GM23338 (cell line): ENCODE data around the gene HK1. TPM values are rescaled to one million over a fixed set of nuclear protein-coding genes. Genes with fewer than 3 reads are reported as not detected.

Source experiments
- ATAC-seq: fragments of 200-7000 bp; cut with Tn5 transposase; 3 replicates; pipeline ENCODE4 v1.9.1; 2020
- DNase-seq: peaks from one replicate; pipeline ENCODE4 v3.0.0-alpha.2; 2015; ENCODE audit warnings: low spot score
- H2AFZ ChIP-seq: fragments of 200-600 bp; sonication (generic); 2 replicates; pipeline ENCODE4 v1.8.0; 2016; ENCODE audit warnings: antibody characterized with exemption, mild to moderate bottlenecking, moderate library complexity
- H3F3A ChIP-seq: fragments of 200-600 bp; sonication (generic); replicated peaks from 2 replicates; pipeline ENCODE4 v1.8.0; 2017; ENCODE audit warnings: antibody characterized with exemption, mixed run types, low read depth
- H3K27ac ChIP-seq: fragments of 200-600 bp; sonication (generic); 2 replicates; pipeline ENCODE4 v1.6.1; 2016; ENCODE audit warnings: low read depth
- H3K27me3 ChIP-seq: fragments of 200-600 bp; sonication (generic); 2 replicates; pipeline ENCODE4 v1.8.0; 2016; ENCODE audit warnings: mild to moderate bottlenecking, mixed run types, moderate library complexity; ENCODE audit not compliant: insufficient read depth
- H3K36me3 ChIP-seq: fragments of 200-600 bp; sonication (generic); 2 replicates; pipeline ENCODE4 v1.8.0; 2016; ENCODE audit warnings: mild to moderate bottlenecking; ENCODE audit not compliant: insufficient read depth
- H3K4me1 ChIP-seq: fragments of 200-600 bp; sonication (generic); 2 replicates; pipeline ENCODE4 v1.8.0; 2016; ENCODE audit warnings: mild to moderate bottlenecking, moderate library complexity; ENCODE audit not compliant: insufficient read depth
- H3K4me2 ChIP-seq: fragments of 200-600 bp; sonication (generic); 2 replicates; pipeline ENCODE4 v1.7.1; 2017; ENCODE audit warnings: mixed run types
- H3K4me3 ChIP-seq: fragments of 200-600 bp; sonication (generic); 2 replicates; pipeline ENCODE4 v1.6.1; 2016; ENCODE audit warnings: mixed run types
- H3K79me2 ChIP-seq: fragments of 200-600 bp; sonication (generic); replicated peaks from 2 replicates; pipeline ENCODE4 v1.8.0; 2017; ENCODE audit warnings: mild to moderate bottlenecking; ENCODE audit not compliant: insufficient read depth
- H3K9me2 ChIP-seq: fragments of 200-600 bp; sonication (generic); 2 replicates; pipeline ENCODE4 v1.8.0; 2017; ENCODE audit not compliant: insufficient read depth
- H4K20me1 ChIP-seq: fragments of 200-600 bp; sonication (generic); replicated peaks from 2 replicates; pipeline ENCODE4 v1.8.0; 2017; ENCODE audit warnings: mild to moderate bottlenecking; ENCODE audit not compliant: insufficient read depth
- H3K27ac Mint-ChIP-seq: 2 replicates; pipeline ENCODE4 v1.8.0; 2020; ENCODE audit warnings: inconsistent platforms, mild to moderate bottlenecking, moderate library complexity, mixed read lengths
- H3K27me3 Mint-ChIP-seq: 3 replicates; pipeline ENCODE4 v1.8.0; 2022; ENCODE audit warnings: low read depth, mild to moderate bottlenecking, moderate library complexity, mixed read lengths, inconsistent platforms; ENCODE audit not compliant: insufficient read depth, poor library complexity
- H3K36me3 Mint-ChIP-seq: 3 replicates; pipeline ENCODE4 v1.8.0; 2021; ENCODE audit warnings: low read depth, mild to moderate bottlenecking, inconsistent platforms, moderate library complexity, mixed read lengths
- H3K4me1 Mint-ChIP-seq: 3 replicates; pipeline ENCODE4 v1.8.0; 2020; ENCODE audit warnings: mild to moderate bottlenecking, inconsistent platforms, mixed read lengths
- H3K4me3 Mint-ChIP-seq: 3 replicates; pipeline ENCODE4 v1.8.0; 2021; ENCODE audit warnings: moderate library complexity, mild to moderate bottlenecking, inconsistent platforms, mixed read lengths
- H3K9me3 Mint-ChIP-seq: 3 replicates; pipeline ENCODE4 v1.8.0; 2020; ENCODE audit warnings: moderate library complexity, mild to moderate bottlenecking, inconsistent platforms, mixed read lengths
- CREB1 ChIP-seq: fragments of 250-450 bp; sonication (Bioruptor Pico); IDR thresholded peaks from 2 replicates; pipeline ENCODE4 v1.5.0; 2020; ENCODE audit warnings: low read depth, mild to moderate bottlenecking, moderate library complexity
- CTCF ChIP-seq, 2 experiments: fragments of 200-600 bp in 1 of 2; sonication (generic) in 1 of 2; conservative IDR thresholded peaks; 2 replicates each; pipeline versions ENCODE4 v1.5.1 to v1.6.1; 2016 to 2017; ENCODE audit warnings: antibody characterized with exemption in 2 of 2, low read depth in 2 of 2, mild to moderate bottlenecking in 2 of 2, moderate library complexity in 1 of 2
- EZH2 ChIP-seq: fragments of 200-600 bp; sonication (generic); IDR thresholded peaks from one replicate; pipeline ENCODE4 v1.8.0; 2017; ENCODE audit warnings: antibody characterized with exemption, mild to moderate bottlenecking, low read depth; ENCODE audit not compliant: unreplicated experiment
- POLR2AphosphoS5 ChIP-seq: IDR thresholded peaks from 2 replicates; pipeline ENCODE4 v1.6.1; 2016; ENCODE audit warnings: antibody characterized with exemption, low read depth
- ZNF331 ChIP-seq: fragments of 250-450 bp; sonication (Bioruptor Pico); IDR thresholded peaks from 2 replicates; pipeline ENCODE4 v1.5.0; 2020; ENCODE audit warnings: low read depth, mild to moderate bottlenecking, moderate library complexity
- ZNF462 ChIP-seq: fragments of 250-450 bp; sonication (Bioruptor Pico); IDR thresholded peaks from 2 replicates; pipeline ENCODE4 v1.5.0; 2020; ENCODE audit warnings: mild to moderate bottlenecking, moderate library complexity
- polyA plus RNA-seq: library from polyadenylated mRNA; unstranded; fragments of >200 nt; fragmentation: Nextera tagmentation; extraction: Ambion mirVana; gene quantifications from 2 replicates; pipeline ENCODE4 v1.2.1, GENCODE V29; 2016
- total RNA-seq: library from RNA; depleted of rRNA; stranded (reverse); fragments of >200 nt; shearing (Covaris generic); gene quantifications from 2 replicates; pipeline ENCODE4 v1.2.3, GENCODE V29; 2014

The HK1 gene
- total and polyA plus RNA-seq, 2 experiments from 2014 or later: 76.6 to 229 TPM

- TF ChIP-seq ZNF462 (CRISPR knock-in tag): no peak
- no peak for TF ChIP-seq CREB1 (CRISPR knock-in tag)
- TF ChIP-seq EZH2: no peak
Observed at GRCh38 chr10:69311309-69311708, 33.0 kb downstream of the HK1 start (continued).

- H3K27ac Mint-ChIP-seq: no peak overlapping the region
- no peaks in the 10 kb centered on the region for H3K36me3 ChIP-seq
- no peak overlapping the region for H3K4me3 ChIP-seq
- TF ChIP-seq CREB1 (CRISPR knock-in tag) (no peak), POLR2AphosphoS5 (no peak)
- H3K27ac ChIP-seq: no peak overlapping the region
- no peak overlapping the region for H2AFZ ChIP-seq
- peak; percentile 29 for DNase-seq
- H3F3A ChIP-seq: peaks cover 14% of the 10 kb centered on the region
- H3K4me3 Mint-ChIP-seq: no peak overlapping the region
- no peak; the same call in 2 of the 3 replicates for ATAC-seq
- H3K4me1 ChIP-seq: peaks cover 41% of the 10 kb centered on the region
- no peaks in the 10 kb centered on the region for H3K9me2 ChIP-seq
- H3K9me3 Mint-ChIP-seq: peaks cover 7% of the 10 kb centered on the region; the same call in 2 of the 3 replicates
- no peaks in the 10 kb centered on the region for H3K79me2 ChIP-seq
- H4K20me1 ChIP-seq: no peaks in the 10 kb centered on the region
- peaks cover 10% of the 10 kb centered on the region for H3K27me3 Mint-ChIP-seq
- H3K4me2 ChIP-seq: peak overlapping the region; percentile 27; the same call in 1 of the 2 replicates
- H3K27me3 ChIP-seq: no peaks in the 10 kb centered on the region
- H3K4me1 Mint-ChIP-seq: peaks cover 35% of the 10 kb centered on the region
- H3K36me3 Mint-ChIP-seq: peaks cover 7% of the 10 kb centered on the region; the same call in 1 of the 3 replicates
Observed at GRCh38 chr10:69312528-69312927, 34.2 kb downstream of the HK1 start.

GRCh38 chr10:69315100-69315542, 36.8 kb downstream of the HK1 start:
- peaks cover 14% of the 10 kb centered on the region for H3K79me2 ChIP-seq
- no peak for DNase-seq
- no peak for ATAC-seq
- peaks cover 53% of the 10 kb centered on the region for H3K4me1 ChIP-seq
- Mint-ChIP-seq H3K27me3 (peaks cover 11% of the 10 kb centered on the region), H3K4me3 (no peak overlapping the region), H3K9me3 (no peaks in the 10 kb centered on the region), H3K36me3 (no peaks in the 10 kb centered on the region; the same call in 2 of the 3 replicates), H3K27ac (peak overlapping the region; percentile 25; the same call in 1 of the 2 replicates), H3K4me1 (peaks cover 43% of the 10 kb centered on the region)
- H3K27me3 ChIP-seq: no peaks in the 10 kb centered on the region
- H3K9me2 ChIP-seq: no peaks in the 10 kb centered on the region
- H2AFZ ChIP-seq: no peak overlapping the region
- H4K20me1 ChIP-seq: peaks cover 6% of the 10 kb centered on the region
- H3K36me3 ChIP-seq: no peaks in the 10 kb centered on the region
- no peak overlapping the region for H3K4me2 ChIP-seq
- peaks cover 20% of the 10 kb centered on the region for H3F3A ChIP-seq
- no peak overlapping the region for H3K4me3 ChIP-seq
- no peak overlapping the region for H3K27ac ChIP-seq
- TF ChIP-seq POLR2AphosphoS5 (no peak), ZNF331 (CRISPR knock-in tag) (no peak), CREB1 (CRISPR knock-in tag) (no peak), CTCF (conservative IDR thresholded peaks at IDR 0.05; ENCODE audit: low read depth in 2 of 2) (no peak)
